Measurements from ENCODE around the gene SALL1. TPM values are rescaled to one million over a fixed set of nuclear protein-coding genes. Genes with fewer than 3 reads are reported as not detected.

SALL1 gene
- total and polyA plus RNA-seq, 2 of the 8 experiments (the other 6 are each of a cell fraction or from before 2014, with no cell fraction given) = 33.7 to 56.8 TPM

GRCh38 chr16:51200793-51201192 is 49.7 kb upstream of the SALL1 start:
- Histone ChIP-seq H3K27ac (ENCODE audit: low read depth, low read length) (no peak overlapping the region), H4K91ac (replicated peaks; ENCODE audit: insufficient read length, low read length) (no peak overlapping the region), H3K4me3 (ENCODE audit: extremely low read depth in 1 of 4, insufficient read depth in 2 of 4, low read depth in 3 of 4, low read length in 4 of 4) (no peak overlapping the region), H2AFZ (ENCODE audit: low read length) (no peak overlapping the region), H3K14ac (ENCODE audit: insufficient read length) (no peak overlapping the region), H3K4me1 (replicated peaks in 1 of 4; ENCODE audit: control insufficient read depth in 3 of 4, insufficient read depth in 4 of 4, low read length in 3 of 4) (no peaks in the 10 kb centered on the region), H3K23me2 (ENCODE audit: low read depth, low read length) (no peaks in the 10 kb centered on the region), H3K79me1 (ENCODE audit: low read depth, low read length) (no peaks in the 10 kb centered on the region), H3K36me3 (ENCODE audit: control insufficient read depth in 2 of 4, insufficient read depth in 4 of 4, low read length in 3 of 4) (no peaks in the 10 kb centered on the region; a peak in 1 of 8 replicates), H2BK120ac (replicated peaks; ENCODE audit: low read depth, low read length) (no peak overlapping the region), H4K8ac (ENCODE audit: extremely low read depth, insufficient read depth, low read length) (no peak overlapping the region), H2BK12ac (ENCODE audit: low read depth, low read length) (no peak overlapping the region), H2BK15ac (ENCODE audit: low read length) (no peak overlapping the region), H3K18ac (ENCODE audit: extremely low read depth, low read length) (no peak overlapping the region), H4K5ac (ENCODE audit: insufficient read length, low read depth, low read length) (no peak overlapping the region), H3K27me3 (replicated peaks in 1 of 4; ENCODE audit: control insufficient read depth in 3 of 4, extremely low read depth in 1 of 4, insufficient read depth in 3 of 4, low read length in 3 of 4) (no peaks in the 10 kb centered on the region), H3K56ac (replicated peaks; ENCODE audit: insufficient read length, low read depth, low read length) (no peak overlapping the region), H2AK5ac (ENCODE audit: low read depth, low read length) (no peak overlapping the region), H2BK5ac (ENCODE audit: low read depth, low read length) (no peak overlapping the region), H3K9ac (replicated peaks in 1 of 4; ENCODE audit: extremely low read depth in 1 of 4, low read depth in 3 of 4, low read length in 3 of 4) (no peak overlapping the region), H3K4me2 (ENCODE audit: insufficient read depth in 1 of 2, low read depth in 2 of 2, low read length in 2 of 2) (no peak overlapping the region), H4K20me1 (replicated peaks in 1 of 2; ENCODE audit: control insufficient read depth in 1 of 2, insufficient read depth in 2 of 2, low read length in 2 of 2) (no peaks in the 10 kb centered on the region), H3K9me3 (ENCODE audit: insufficient read depth in 2 of 2, low read depth in 1 of 2, low read length in 1 of 2) (peaks cover 9 to 13% of the 10 kb centered on the region in 2 experiments; a peak in 3 of 4 replicates), H3K23ac (ENCODE audit: insufficient read length) (no peak overlapping the region), H3K4ac (replicated peaks; ENCODE audit: insufficient read length, low read depth, low read length) (no peak overlapping the region), H2BK20ac (ENCODE audit: low read length) (no peak overlapping the region), H3K79me2 (ENCODE audit: control insufficient read depth in 1 of 2, insufficient read depth in 2 of 2, low read length in 2 of 2) (no peaks in the 10 kb centered on the region)
- ChIA-PET POLR2A (ENCODE audit: partially characterized antibody) (interaction anchor here (1.1 kb wide), 1 partner anchor 15 kb away, joined by 3 read pairs; no protein-coding TSS in a partner anchor), CTCF (ENCODE audit: partially characterized antibody) (interaction anchor here (0.7 to 1.2 kb wide), 7 partner anchors 8 to 556 kb away, joined by 3 to 5 read pairs (median 3); no protein-coding TSS in a partner anchor)
- no peak for DNase-seq (ENCODE audit: low read depth in 1 of 2, low spot score in 2 of 2)
- WGBS, 2 experiments (ENCODE audit: extremely low coverage in 1 of 2, insufficient coverage in 1 of 2, insufficient read length in 1 of 2, insufficient replicate concordance in 2 of 2, low coverage in 1 of 2, low lambda C conversion rate in 2 of 2, missing lambda C conversion rate in 1 of 2) = 43% methylated on average over 2 of the region's 2 CpGs; no CpG with 5 or more reads in 1 of the 2 experiments
- no peak for FAIRE-seq
- no peak for TF ChIP-seq KDM4A (IDR thresholded peaks at IDR 0.05; ENCODE audit: low read depth, low read length, severe bottlenecking)

Data from H1 (cell line).